NCI-H2196 (cell line): ENCODE measurements around the gene INCA1.

Experiments
- DNase-seq: peaks from one replicate; lab custom pipeline; 2025; ENCODE audit not compliant: unreplicated experiment; lab: John Stamatoyannopoulos, UW

INCA1 gene

DNA sequence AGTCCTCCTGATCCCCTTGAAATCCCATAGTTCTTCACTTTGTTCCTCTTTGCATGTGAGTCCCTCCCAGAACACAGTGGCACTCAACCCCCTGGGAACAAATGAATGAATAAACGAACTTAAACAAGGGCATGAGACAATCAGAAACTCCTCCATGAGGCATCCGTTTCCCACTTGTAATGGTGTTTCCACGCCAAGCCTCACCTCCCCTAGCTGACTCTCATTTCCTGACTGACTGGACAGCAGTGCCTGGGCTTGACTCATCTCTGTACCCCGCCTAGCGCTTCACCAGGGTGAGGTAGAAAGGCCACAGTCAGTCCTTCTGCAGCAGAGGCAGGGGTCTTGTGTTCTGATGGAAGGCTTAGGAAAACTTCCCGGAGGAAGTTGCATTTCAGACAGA, 14.6 kb upstream of the INCA1 start:
- no peak for DNase-seq

DNA sequence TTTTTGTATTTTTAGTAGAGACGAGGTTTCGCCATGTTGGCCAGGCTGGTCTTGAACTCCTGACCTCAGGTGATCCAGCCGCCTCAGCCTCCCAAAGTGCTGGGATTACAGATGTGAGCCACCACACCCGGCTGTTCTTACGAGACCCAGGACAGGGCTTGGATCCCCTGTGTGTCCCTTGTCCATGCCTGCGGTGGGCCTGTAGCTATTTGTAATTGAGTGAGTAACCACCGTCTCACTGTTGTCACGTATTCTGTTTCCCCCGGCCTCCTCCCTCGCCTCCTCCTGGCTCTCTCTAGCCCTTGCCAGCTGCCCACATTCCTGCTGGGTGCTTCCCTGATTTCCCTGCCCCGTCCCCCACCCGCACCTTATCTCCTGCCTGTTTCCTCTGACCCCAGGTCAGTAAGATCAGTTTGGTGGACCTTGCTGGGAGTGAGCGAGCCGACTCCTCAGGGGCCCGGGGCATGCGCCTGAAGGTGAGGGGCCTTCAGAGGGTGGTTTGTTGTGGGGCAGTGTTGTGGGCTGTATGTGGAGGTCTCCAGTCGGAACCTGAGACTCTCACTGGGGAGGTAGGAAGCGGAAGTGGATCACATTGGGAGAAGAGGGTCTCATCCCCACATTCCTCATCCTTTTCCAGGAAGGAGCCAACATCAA, 6.0 kb upstream of the INCA1 start:
- no peak for DNase-seq

DNA sequence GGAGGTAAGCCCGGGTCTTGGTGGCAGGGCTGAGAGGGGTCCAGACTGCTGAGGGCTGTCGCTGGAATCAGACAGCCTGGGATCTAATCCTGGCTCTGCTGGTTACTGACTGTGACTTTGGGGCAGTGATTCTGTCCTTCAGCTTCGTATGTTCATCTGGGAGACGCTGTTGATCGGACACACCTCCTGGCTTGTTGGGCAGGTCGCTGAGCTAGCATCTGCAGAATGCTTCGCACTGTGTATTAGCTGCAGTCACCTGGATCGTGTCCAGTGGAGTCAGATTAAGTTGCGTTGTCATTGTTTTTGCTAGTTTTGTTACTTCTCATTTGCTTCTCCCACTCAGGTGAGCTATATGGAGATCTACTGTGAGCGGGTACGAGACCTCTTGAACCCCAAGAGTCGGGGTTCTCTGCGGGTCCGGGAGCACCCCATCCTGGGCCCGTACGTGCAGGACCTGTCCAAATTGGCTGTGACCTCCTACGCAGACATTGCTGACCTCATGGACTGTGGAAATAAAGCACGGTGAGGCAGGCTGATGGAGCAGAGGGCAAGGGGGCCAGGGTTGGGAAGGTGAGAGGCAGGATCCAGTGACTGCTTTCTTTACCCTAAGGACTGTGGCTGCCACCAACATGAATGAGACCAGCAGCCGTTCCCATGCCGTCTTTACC, 4.9 kb upstream of the INCA1 start:
- DNase-seq = no peak

DNA sequence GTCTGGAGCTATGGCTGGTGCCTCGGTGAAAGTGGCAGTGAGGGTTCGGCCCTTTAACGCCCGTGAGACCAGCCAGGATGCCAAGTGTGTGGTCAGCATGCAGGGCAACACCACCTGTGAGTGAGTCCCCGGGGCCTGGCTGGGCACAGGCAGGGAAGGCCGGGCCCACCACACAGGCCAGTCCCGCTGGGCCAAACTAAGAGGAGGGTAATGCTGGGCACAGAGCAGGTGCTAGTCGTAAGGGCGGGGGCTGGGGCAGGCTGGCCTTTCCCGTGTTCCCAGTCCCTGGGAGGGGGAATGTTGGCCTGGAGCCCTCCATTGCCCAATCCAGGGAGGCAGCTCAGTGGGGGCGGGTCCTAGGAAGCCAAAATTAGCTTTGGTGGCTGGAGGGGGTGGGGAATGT, 2.9 kb upstream of the INCA1 start:
- no peak for DNase-seq

DNA sequence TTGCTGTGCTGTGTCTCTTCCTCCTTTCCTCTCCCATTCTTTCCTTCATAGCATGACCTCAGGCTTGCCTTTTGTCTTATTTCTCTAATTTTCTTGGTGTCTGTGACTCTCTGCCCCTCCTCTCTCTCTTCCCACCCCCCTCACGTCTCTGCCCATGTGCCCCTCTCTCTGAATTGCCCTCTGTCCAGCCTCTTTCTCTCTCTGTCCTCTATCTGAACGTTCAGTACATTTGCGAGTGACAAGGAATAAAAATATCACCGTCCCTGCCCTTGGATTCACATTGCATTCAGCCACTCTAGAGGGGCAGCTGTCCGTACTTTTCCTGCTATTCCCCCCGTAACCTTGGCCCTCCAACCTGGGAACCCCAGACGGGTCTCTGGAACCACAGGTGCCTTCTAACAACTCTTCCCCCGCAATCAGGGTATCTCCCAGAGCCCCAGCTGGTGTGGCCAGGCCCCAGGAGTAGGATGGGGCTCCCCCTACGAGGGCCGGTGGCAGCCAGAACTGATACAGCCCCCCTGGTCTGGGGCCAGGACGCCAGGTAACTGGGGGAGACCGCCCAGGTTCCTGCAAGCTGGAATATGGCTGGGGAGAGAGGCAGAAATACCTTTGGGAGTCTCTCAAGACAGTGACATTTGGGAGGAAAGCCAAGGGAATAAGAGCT, 2.2 kb upstream of the INCA1 start:
- no peak for DNase-seq

DNA sequence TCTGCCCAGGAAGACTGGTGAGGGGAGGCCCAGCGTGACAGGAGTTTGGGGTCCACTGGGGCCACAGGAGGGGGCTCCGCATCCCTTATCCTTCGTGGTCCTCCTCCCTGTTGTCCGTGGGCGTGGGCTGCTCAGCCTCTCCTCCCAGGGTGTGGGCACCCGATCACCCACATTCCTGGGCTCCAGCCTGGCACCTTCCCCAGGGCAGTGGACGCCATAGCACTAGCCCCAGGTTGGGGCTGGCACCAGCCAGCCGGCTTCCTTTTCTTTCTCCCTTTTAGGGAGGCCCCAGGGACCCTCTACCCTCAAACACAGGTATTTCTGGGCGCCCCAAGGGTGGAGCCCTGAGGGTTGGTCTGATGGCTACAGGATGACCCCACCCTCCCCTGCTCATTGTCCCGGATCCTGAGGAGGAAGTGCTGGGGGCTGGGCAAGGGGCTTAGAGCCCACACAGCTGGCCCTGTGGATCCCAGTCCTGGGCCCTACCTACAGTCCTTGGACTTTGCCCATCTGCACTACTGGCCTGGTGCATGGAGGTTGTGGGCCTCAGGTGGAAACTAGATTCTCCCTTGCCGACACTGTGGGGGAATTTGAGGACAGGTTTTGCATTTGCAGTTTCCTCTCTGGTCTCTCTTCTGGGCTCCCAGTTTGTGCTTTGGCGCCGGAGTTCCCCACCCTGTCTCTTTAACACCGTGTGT, 1.6 kb upstream of the INCA1 start:
- DNase-seq = no peak

DNA sequence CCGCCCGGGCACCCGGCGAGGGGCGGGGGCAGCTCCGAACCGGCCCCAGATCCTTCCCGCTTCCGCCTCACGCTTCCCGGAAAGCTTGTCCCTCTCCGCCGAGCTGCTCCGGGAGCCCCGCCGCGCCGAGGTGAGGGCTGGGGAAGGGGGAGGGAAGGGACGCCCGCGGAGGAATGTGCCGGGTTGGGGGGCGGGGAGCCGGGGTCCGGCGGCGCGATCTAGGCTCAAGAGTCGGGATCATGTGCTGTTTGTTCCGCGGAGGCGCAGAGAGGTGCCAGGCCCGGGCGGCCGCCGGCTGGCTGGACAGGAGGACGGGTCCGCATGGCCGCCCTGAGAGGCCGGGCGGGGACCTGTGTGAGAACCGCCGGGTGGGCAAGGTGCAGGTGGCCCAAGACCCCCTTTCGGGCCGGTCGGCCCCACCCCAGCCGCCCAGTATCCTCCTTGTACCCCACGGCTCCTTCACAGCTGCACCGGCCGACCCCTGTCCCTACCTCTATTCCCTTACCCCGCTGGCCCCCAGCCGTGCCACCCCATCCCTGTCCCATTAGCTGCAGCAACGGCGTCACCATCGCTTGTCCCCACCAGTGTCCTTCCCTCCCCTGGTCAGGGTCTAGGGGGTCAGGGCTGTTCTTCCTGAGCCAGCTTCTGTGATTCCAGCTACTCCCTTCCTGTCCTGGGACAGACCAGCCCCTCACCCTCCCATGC, 857 bp upstream of the INCA1 start:
- DNase-seq = no peak

DNA sequence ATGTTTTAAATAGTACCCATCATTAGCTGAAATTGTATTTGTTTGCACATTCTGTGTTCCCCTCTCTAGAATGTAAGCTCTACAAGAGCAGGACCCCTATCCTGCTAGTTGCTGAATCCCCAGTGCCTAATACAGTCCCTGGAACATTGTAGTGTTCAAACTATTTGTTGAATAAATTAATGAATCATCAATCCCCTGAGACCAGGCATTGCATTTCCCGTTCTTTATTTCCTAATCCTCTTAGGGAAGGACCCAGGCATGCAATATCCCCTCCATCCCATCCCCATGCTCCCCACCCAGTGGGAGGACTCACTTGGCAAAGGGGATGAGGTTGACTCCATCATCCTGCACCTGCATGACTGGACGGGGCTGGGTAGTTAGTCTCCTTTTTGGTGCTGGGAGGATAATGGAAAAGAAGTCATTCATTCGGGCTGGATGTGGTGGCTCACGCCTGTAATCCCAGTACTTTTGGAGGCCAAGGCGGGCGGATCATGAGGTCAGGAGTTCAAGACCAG, 3.2 kb downstream of the INCA1 start:
- no peak for DNase-seq

DNA sequence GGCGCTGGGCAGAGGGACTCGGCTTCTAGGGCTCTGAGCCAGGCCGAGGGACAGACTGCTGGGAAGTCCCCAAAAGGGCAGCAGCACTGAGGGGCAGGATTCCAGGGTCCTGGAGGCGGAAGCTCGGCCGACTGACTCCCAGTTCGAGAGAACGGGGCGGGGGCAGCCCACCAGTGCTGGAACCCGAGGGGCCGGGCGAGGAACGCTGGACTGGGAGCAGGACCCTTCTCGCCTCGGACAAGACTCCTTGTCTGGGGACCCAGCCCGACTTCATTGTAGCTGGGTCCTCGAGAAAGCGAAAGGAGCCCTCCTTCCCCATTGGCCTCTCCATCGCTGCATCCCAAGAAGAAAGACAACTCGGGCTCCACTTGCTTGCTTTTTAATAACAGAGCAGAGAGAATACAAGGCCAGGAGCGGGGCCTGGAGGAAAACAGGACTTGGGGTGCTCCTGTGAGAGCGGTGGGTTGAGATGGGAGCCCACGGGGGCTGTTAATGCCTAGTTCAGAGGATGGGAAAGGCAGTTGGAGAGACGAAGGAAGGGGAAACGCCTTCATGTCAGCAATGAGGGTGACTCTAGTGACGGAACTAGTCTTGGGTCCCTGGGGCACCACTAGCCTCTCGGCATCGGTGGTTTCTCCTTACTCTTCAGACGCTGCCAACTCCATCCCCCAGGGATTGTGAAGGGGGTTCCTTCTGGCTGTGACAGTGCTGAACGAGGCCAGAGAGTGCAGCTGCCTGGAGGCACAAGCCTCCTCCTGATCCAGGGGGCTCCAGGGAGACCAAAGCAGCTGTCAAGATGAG, 9.4 kb downstream of the INCA1 start:
- no peak for DNase-seq

DNA sequence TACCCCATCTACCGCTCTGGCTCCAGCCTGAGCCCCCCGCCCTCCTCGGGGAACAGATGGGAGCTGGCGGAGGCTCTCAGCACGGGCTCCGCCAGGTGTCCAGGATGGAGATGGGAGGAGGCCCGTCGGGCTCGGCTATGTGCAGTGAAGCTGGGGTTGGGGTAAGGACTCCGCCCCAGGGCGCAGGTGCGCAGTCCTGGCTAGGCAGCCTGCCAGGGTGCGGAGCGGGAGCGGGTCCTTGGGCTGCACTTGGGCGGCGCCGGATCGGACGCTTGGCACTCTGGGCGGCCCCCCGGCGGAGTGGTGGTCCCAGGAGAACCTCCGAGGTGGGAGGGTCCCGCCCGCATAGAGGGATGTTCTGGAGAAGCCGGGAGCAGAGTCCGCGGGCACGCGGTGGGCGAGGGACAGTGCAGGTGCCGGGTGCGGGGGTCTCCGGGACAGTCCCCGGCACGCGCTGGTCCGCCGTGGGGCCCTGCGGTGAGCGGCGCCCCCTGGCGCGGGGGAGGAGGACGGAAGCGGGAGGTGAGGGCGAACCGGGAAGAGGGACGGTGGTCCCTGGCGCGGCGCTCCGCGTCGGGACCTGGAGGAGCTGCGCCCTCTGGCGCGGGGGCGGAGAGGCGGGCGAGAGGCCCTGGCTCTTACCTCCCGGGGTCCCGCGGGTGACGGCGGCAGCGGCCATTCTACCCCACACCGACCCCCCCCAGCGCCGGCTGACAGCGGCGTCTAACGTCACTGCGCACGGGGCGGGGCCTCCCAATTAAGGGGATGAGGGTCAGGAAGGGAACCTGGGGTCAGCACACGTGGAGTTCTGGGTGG, 10.2 kb downstream of the INCA1 start, which contains the start of gene CAMTA2:
CAMTA2 (minus strand) TSS at position 725 of the 816 bp plus-strand sequence. CDS start 1,453 bp downstream, outside the sequence.
- DNase-seq = peak; percentile 46

DNA sequence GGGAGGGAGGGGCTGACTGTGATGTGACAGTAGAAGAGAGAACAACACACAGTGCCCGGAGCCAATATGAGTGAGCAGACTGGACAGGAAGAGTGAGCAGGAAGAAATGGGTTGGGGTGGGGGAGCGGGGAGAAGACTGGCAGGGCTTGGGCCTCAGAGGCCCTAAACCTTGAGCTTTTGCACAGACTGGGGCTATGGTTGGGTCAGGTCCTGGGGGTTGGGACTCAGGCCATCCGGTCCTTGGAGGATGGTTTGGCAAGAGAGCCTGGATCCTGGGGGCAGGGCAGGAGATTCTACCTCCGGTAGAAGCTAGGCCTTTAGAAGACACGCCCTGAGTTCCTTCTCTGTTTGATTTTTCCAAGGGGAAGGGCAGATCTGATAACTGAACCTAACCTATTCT, 10.9 kb downstream of the INCA1 start:
- DNase-seq = no peak

DNA sequence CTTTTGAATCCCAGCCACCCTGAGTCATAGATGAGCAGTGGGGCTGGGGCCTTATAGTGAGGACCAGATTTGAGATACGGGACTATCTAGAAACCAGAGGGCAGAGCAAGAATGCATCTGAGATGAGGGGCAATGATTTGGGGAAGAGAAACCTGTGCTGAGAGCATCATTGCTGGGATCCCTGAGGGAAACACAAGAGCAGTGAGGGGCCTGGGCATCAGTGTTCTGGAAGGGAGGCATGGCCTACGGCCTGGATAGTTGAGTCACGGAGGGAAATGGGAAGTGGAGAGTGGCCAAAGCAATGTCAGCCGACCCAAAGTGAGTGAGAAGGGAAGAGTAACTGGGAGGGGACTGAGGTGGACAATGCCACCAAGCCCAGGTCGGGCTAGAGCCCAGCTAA, 15.0 kb downstream of the INCA1 start:
- DNase-seq = no peak

DNA sequence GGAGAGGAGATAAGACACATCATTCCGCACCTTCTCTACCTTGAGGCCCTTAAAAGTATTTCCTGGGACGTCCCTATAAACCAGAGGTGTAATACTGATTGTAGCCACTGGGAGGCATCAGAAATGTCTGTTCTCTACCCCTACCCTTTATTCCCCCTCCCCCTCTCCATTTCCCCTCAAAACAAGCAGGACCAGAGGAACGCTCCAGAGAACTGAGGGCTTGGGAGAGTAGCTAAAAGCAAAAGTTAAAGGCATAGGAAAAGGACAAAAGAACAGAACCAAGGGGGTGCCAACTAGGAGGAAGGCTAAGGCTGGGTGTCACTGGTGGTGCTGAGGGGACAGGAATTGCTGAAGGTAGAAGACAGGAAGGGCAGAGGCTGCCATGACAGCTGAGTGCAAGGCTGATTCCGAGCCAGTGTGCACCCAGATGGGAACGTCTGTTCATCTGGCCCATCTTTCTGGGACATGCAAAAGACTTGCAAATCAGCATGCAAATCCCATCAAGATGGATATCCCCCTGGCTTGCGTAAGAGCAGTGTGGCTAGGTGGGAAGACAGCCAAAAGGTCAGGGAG, 16.6 kb downstream of the INCA1 start:
- DNase-seq = peak; percentile 10

DNA sequence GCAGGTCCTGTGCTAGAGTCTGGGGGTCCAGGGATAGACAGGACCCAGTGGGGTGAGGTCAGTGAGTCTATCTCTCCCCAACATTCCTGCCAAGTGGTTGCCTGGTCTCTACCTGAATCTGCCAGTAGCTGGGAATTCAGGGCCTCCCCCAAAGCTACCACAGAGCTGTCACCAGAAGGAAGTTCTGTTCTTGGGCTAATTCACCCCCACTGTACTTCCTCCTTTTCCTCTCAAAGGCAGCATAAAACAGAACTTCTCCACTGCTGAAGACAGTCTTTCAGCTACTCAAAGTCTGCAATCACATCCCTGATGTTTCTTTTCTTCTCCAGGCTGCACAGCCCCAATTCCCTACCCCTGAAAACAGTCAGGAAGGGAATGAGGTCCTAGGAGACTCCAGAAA, 18.6 kb downstream of the INCA1 start:
- no peak for DNase-seq

DNA sequence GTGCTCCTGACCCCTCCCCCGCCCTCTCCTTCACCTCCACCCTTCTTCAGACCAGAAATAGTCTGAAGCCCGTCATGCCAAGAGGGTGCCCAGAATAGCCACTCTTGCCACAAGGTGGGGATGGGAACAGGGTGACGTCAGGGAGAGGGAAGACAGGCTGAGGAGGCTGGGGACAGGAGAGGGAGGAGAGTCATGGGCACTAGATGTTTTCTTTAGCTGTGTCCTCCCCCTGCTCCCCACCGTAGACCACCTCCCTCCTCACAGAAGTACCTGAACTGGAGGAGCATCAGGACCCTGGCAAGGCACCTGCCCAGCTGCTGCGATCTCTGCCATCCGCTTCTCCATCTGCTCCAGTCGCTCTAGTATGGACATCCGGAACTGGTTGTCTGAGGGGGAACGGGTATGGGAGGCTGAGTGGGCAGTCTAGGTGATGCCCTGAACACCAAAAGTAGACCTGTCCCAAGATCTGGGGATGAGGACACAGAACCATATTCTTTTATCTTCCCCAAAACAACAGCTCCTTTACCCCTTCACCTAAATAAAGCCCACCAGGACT, 23.1 kb downstream of the INCA1 start:
- no peak for DNase-seq

DNA sequence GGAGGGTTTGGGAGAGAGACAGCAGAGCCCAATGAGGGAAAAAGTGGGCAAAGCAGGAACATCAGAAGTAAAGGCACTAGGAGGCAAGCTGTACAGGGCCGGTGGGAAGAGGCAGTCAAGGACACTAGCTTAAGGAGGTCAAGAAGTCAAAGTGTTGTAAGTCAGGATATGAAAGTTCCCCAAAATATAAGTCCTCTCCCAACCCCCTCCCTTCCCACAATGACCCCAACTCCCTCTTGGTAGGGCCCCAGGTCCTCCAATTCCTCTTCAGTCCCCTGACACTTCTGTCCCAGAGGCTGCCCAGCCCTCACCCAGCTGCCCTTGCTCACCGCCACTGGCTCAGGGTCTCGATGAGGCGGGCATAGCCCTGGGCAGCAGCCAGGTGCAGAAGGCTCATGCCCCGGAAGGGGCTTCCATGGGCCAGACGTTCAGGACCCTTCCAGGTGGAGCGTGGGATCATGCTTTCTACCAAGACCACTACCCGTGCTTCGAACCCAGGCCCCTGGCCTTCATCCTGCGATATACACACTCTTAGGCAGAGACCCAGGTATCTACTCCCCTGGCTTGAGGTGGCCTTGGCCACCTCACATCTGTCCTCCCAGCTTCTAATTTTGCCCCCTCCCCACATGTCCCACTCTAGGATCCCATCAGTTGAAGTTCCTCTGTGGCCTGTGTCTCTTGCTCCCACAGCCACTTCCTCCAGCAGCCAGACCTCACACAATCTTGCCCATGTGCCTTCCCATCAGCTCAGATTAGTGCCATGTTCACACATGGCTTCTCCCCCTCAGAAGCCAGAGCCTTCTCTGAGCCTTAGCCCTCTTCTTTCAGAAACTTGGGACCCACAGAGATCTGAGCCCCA, 23.8 kb downstream of the INCA1 start:
- DNase-seq = no peak

DNA sequence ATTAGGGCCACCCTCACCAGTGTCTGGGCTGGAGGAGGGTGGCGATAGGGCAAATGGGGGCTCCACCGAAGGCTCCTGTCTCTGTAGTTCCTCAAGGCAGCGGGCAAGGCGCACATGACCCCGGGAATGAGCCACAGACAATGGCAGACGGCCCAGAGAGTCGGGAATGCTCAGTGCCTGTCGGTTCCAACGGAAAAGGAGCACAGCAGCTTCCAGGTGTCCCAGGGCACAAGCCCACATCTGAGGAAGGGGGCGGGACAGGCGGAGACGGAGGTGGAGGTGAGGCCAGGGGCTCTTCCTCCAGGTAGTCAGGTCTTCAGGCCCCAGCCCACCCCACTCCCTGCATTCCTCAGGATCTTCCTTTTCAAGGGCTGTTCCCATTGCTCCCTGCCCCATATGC, 24.6 kb downstream of the INCA1 start:
- DNase-seq = no peak

DNA sequence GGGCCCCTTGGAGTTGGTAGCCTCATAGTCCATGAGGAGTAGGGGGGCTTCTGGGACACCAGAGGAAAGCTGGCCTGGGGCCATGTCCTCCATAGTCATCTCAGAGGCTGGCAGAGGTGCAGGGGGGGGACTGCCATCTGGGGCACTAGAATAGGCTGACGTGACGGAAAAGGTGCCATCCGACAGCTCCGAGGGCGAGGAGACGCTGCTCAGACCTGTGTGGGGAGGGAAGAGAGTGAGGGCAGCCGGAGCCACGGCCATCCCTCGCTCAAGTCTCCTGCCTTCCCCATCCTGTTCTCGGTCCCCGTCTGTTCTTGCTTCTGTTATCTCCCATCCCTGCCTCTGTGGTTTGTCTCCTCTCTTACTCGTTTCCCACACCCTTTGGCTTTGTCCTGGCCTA, 25.0 kb downstream of the INCA1 start:
- DNase-seq = no peak
